Muscle layer of colon (tissue), 2 donors: Measurements from ENCODE around the gene PAK1.

ENCODE experiments used
- H3K27ac ChIP-seq: one replicate; pipeline ENCODE4 v1.7.0; 2013; ENCODE audit warnings: low read depth, mild to moderate bottlenecking, low read length, moderate library complexity
- H3K27me3 ChIP-seq, 2 donors: one replicate each; pipeline ENCODE4 v1.7.0; 2013; ENCODE audit warnings: low read length in 2 of 2, mild to moderate bottlenecking in 2 of 2; ENCODE audit not compliant: insufficient read depth in 2 of 2, control insufficient read depth in 1 of 2
- H3K36me3 ChIP-seq: one replicate; pipeline ENCODE4 v1.7.0; 2013; ENCODE audit warnings: mild to moderate bottlenecking, low read length; ENCODE audit not compliant: insufficient read depth
- H3K4me1 ChIP-seq: one replicate; pipeline ENCODE4 v1.7.0; 2013; ENCODE audit warnings: mild to moderate bottlenecking, low read length; ENCODE audit not compliant: insufficient read depth
- H3K4me3 ChIP-seq, 2 donors: one replicate each; pipeline ENCODE4 v1.7.0; 2013; ENCODE audit warnings: low read length in 2 of 2, low read depth in 1 of 2, mild to moderate bottlenecking in 1 of 2, moderate library complexity in 1 of 2
- H3K9ac ChIP-seq: one replicate; pipeline ENCODE4 v1.7.0; 2013; ENCODE audit warnings: low read length
- H3K9me3 ChIP-seq: one replicate; pipeline ENCODE4 v1.7.0; 2013; ENCODE audit warnings: mild to moderate bottlenecking, low read length
- donor health status: abdominal sarcoma.
- donor health status: Adenocarcinoma of cecum.

The PAK1 gene

GRCh38 chr11:77381729-77382665 is 91.9 kb downstream of the PAK1 start:
- Histone ChIP-seq H3K9ac (no peak overlapping the region), H3K4me3 (no peak overlapping the region), H3K27me3 (no peaks in the 10 kb centered on the region), H3K9me3 (no peaks in the 10 kb centered on the region), H3K4me1 (peaks cover 9% of the 10 kb centered on the region), H3K27ac (peak overlapping the region; percentile 55), H3K36me3 (peaks cover 19% of the 10 kb centered on the region)

GRCh38 chr11:77379934-77380333 is 94.0 kb downstream of the PAK1 start:
- no peak overlapping the region for H3K27ac ChIP-seq

GRCh38 chr11:77379253-77379652 is 94.6 kb downstream of the PAK1 start:
- no peak overlapping the region for H3K27ac ChIP-seq
- H3K9me3 ChIP-seq: no peaks in the 10 kb centered on the region
- H3K27me3 ChIP-seq: no peaks in the 10 kb centered on the region
- H3K4me3 ChIP-seq: no peak overlapping the region
- peaks cover 5% of the 10 kb centered on the region for H3K4me1 ChIP-seq
- peaks cover 25% of the 10 kb centered on the region for H3K36me3 ChIP-seq
- H3K9ac ChIP-seq: no peak overlapping the region

More at GRCh38 chr11:77379934-77380333, 94.0 kb downstream of the PAK1 start:
- no peak overlapping the region for H3K9ac ChIP-seq
- no peak overlapping the region for H3K4me3 ChIP-seq
- peaks cover 5% of the 10 kb centered on the region for H3K4me1 ChIP-seq
- peaks cover 24% of the 10 kb centered on the region for H3K36me3 ChIP-seq
- H3K9me3 ChIP-seq: no peaks in the 10 kb centered on the region
- no peaks in the 10 kb centered on the region for H3K27me3 ChIP-seq

DNA sequence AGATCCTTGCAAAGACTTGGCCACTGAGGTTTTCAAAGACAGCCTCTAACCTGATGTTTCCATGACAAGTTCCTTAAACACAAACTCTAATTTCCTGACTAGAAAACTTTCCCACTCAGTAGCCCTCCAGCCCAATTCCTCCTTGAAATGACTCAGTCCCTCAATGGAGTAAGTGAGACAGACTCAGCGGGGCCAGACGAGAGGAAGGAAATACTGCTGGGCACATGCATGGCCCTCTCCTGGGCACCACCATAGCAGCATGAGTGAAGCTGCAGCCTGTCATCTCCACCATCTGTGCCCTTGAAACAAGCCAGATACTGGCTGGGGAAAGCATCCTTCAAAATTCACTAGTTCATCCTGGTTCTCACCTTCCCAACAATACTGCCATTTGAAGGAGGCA is 96.2 kb downstream of the PAK1 start:
- no peak overlapping the region for H3K27ac ChIP-seq
- no peaks in the 10 kb centered on the region for H3K9me3 ChIP-seq
- H3K4me1 ChIP-seq: peaks cover 5% of the 10 kb centered on the region
- peaks cover 31% of the 10 kb centered on the region for H3K36me3 ChIP-seq
- no peak overlapping the region for H3K4me3 ChIP-seq
- H3K27me3 ChIP-seq: no peaks in the 10 kb centered on the region
- H3K9ac ChIP-seq: no peak overlapping the region

DNA sequence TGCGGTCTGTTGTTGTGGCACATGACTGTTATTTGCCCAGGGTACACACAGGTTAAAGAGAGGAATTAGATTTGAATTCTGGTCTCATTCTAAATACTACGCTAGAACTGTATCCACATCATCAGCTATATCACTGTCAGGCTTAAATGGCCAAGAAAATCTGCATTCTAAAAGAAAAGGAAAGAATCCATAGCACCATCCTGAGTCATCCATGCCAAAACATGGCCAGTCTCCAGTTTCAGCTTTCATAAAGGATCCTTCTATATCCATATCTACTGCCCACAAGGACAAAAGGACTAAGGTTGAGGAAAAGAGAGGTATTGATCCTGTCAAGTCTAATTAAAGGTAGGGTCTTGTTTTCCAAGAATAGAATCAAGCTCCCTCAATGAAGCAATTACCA is 98.8 kb downstream of the PAK1 start:
- no peaks in the 10 kb centered on the region for H3K9me3 ChIP-seq
- no peak overlapping the region for H3K27ac ChIP-seq
- H3K9ac ChIP-seq: no peak overlapping the region
- H3K4me3 ChIP-seq: no peak overlapping the region
- peaks cover 34% of the 10 kb centered on the region for H3K36me3 ChIP-seq
- no peaks in the 10 kb centered on the region for H3K27me3 ChIP-seq
- H3K4me1 ChIP-seq: no peaks in the 10 kb centered on the region

- H3K4me3 ChIP-seq: no peak overlapping the region
- H3K27ac ChIP-seq: no peak overlapping the region
- no peaks in the 10 kb centered on the region for H3K9me3 ChIP-seq
- H3K4me1 ChIP-seq: no peaks in the 10 kb centered on the region
- H3K27me3 ChIP-seq: no peaks in the 10 kb centered on the region
- H3K9ac ChIP-seq: no peak overlapping the region
- peaks cover 33% of the 10 kb centered on the region for H3K36me3 ChIP-seq
Observed at GRCh38 chr11:77374611-77375031, 99.3 kb downstream of the PAK1 start.

- H3K9ac ChIP-seq: no peak overlapping the region
- H3K4me1 ChIP-seq: no peaks in the 10 kb centered on the region
- H3K4me3 ChIP-seq: no peak overlapping the region
- no peaks in the 10 kb centered on the region for H3K9me3 ChIP-seq
- no peak overlapping the region for H3K27ac ChIP-seq
- no peaks in the 10 kb centered on the region for H3K27me3 ChIP-seq
- peaks cover 28% of the 10 kb centered on the region for H3K36me3 ChIP-seq
Observed at GRCh38 chr11:77374108-77374507, 99.8 kb downstream of the PAK1 start.

GRCh38 chr11:77372726-77373125 is 101.2 kb downstream of the PAK1 start:
- H3K4me1 ChIP-seq: no peaks in the 10 kb centered on the region
- H3K9ac ChIP-seq: no peak overlapping the region
- H3K9me3 ChIP-seq: no peaks in the 10 kb centered on the region
- H3K36me3 ChIP-seq: peaks cover 21% of the 10 kb centered on the region
- H3K27me3 ChIP-seq: no peaks in the 10 kb centered on the region
- no peak overlapping the region for H3K4me3 ChIP-seq
- H3K27ac ChIP-seq: no peak overlapping the region

DNA sequence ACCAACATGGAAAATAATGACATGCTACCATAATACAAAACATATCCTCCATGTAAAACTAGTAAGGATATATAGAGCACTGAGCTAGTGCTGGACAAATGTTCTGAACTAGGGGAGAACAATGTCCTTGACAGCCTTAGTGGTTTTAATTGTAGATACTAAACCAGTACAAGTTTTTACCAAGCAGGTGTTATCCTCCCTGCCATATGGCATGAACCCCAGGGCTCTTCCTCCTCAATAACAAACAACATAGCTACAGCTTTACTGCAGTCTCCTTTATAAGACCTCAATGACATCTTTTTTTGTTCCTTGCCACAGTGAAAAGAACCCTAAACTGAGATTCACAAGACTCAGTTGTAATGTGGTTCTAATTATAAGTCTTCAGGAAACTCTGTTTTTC is 102.2 kb downstream of the PAK1 start:
- no peak overlapping the region for H3K9ac ChIP-seq
- H3K27me3 ChIP-seq: no peaks in the 10 kb centered on the region
- H3K27ac ChIP-seq: no peak overlapping the region
- no peaks in the 10 kb centered on the region for H3K4me1 ChIP-seq
- peaks cover 15% of the 10 kb centered on the region for H3K36me3 ChIP-seq
- H3K4me3 ChIP-seq: no peak overlapping the region
- H3K9me3 ChIP-seq: no peaks in the 10 kb centered on the region

- no peak overlapping the region for H3K4me3 ChIP-seq
- H3K27ac ChIP-seq: no peak overlapping the region
- no peaks in the 10 kb centered on the region for H3K27me3 ChIP-seq
- H3K9ac ChIP-seq: no peak overlapping the region
- H3K4me1 ChIP-seq: no peaks in the 10 kb centered on the region
- peaks cover 13% of the 10 kb centered on the region for H3K36me3 ChIP-seq
- no peaks in the 10 kb centered on the region for H3K9me3 ChIP-seq
Observed at GRCh38 chr11:77370217-77370616, 103.7 kb downstream of the PAK1 start.

GRCh38 chr11:77361184-77361583 is 112.7 kb downstream of the PAK1 start:
- Histone ChIP-seq H3K9ac (no peak overlapping the region), H3K36me3 (no peaks in the 10 kb centered on the region), H3K9me3 (no peaks in the 10 kb centered on the region), H3K27ac (no peak overlapping the region), H3K4me3 (no peak overlapping the region), H3K4me1 (no peaks in the 10 kb centered on the region), H3K27me3 (no peaks in the 10 kb centered on the region)

DNA sequence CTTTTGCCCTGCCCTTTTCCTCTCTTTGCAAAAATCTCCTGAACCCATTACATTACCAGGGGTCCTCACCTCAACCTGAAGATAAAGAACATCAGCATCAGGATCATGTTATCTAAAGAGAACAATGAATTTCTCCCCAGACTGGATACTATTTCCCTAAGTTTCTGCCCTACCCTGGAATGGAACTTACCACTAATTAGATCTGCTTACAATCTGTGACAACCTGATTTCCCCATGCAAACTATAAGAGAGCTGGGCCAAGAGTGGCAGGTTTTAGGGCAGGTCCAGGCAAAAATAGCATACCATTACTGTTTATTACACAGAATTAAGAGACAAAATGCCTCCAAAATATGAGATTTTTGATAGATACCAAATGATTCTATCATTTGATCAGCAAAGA is 114.4 kb downstream of the PAK1 start:
- no peak overlapping the region for H3K9ac ChIP-seq
- peaks cover 5% of the 10 kb centered on the region for H3K36me3 ChIP-seq
- no peaks in the 10 kb centered on the region for H3K27me3 ChIP-seq
- H3K9me3 ChIP-seq: no peaks in the 10 kb centered on the region
- no peak overlapping the region for H3K27ac ChIP-seq
- no peak overlapping the region for H3K4me3 ChIP-seq
- H3K4me1 ChIP-seq: no peaks in the 10 kb centered on the region
